ENCODE results near the gene FTL.

- TF ChIP-seq POLR2A (IDR thresholded peaks at IDR 0.05; ENCODE audit: low read depth, low read length) (no peak), POLR2AphosphoS5 (IDR thresholded peaks at IDR 0.05; ENCODE audit: low read depth, low read length) (0 out of 2 replicates have a peak, but pooled peaks have one; percentile 0), TAF1 (IDR thresholded peaks at IDR 0.05; ENCODE audit: low read depth, low read length) (no peak), POU2F2 (IDR thresholded peaks at IDR 0.05; ENCODE audit: low read depth, low read length) (0 out of 2 replicates have a peak, but pooled peaks have one; percentile 9), SPI1 (IDR thresholded peaks at IDR 0.05; ENCODE audit: low read depth, low read length) (no peak)
Observed at GRCh38 chr19:48964205-48965039, 687 bp upstream of the FTL start.
